Measurements from ENCODE around the gene TRIM41. TPM values are rescaled to one million over a fixed set of nuclear protein-coding genes. Genes with fewer than 3 reads are reported as not detected.

The TRIM41 gene
- total and polyA plus RNA-seq, 2 experiments from 2014 or later = 6.2 to 8.7 TPM

- peaks cover 59% of the 10 kb centered on the region for H3K27me3 Mint-ChIP-seq (ENCODE audit: insufficient read depth, low read depth, poor library complexity)
- Histone ChIP-seq H3K4me1 (ENCODE audit: insufficient read depth) (no peaks in the 10 kb centered on the region; the same call in 1 of the 2 replicates), H3K79me2 (replicated peaks; ENCODE audit: insufficient read depth) (no peaks in the 10 kb centered on the region), H3K4me3 (peak overlapping the region; percentile 80), H4K20me1 (replicated peaks; ENCODE audit: insufficient read depth) (no peaks in the 10 kb centered on the region; the same call in 1 of the 2 replicates), H3K27ac (ENCODE audit: low read depth) (no peak overlapping the region), H3K36me3 (ENCODE audit: insufficient read depth) (no peaks in the 10 kb centered on the region), H3K9me2 (ENCODE audit: insufficient read depth) (no peaks in the 10 kb centered on the region), H3F3A (replicated peaks; ENCODE audit: low read depth) (peaks cover 3% of the 10 kb centered on the region), H3K4me2 (peak overlapping the region; percentile 80), H2AFZ (peak overlapping the region; percentile 98), H3K27me3 (ENCODE audit: insufficient read depth) (peaks cover 52% of the 10 kb centered on the region)
- H3K36me3 Mint-ChIP-seq (ENCODE audit: low read depth) = peaks cover 15% of the 10 kb centered on the region; the same call in 1 of the 3 replicates
- peak; percentile 59 for DNase-seq (ENCODE audit: low spot score)
- no peak overlapping the region for H3K27ac Mint-ChIP-seq
- peak overlapping the region; percentile 89 for H3K4me3 Mint-ChIP-seq
- TF ChIP-seq NANOG (IDR thresholded peaks at IDR 0.05; ENCODE audit: borderline replicate concordance) = no peak
- no peak for TF ChIP-seq CREB1 (CRISPR knock-in tag; IDR thresholded peaks at IDR 0.05; ENCODE audit: low read depth)
- TF ChIP-seq, protein P1, sequence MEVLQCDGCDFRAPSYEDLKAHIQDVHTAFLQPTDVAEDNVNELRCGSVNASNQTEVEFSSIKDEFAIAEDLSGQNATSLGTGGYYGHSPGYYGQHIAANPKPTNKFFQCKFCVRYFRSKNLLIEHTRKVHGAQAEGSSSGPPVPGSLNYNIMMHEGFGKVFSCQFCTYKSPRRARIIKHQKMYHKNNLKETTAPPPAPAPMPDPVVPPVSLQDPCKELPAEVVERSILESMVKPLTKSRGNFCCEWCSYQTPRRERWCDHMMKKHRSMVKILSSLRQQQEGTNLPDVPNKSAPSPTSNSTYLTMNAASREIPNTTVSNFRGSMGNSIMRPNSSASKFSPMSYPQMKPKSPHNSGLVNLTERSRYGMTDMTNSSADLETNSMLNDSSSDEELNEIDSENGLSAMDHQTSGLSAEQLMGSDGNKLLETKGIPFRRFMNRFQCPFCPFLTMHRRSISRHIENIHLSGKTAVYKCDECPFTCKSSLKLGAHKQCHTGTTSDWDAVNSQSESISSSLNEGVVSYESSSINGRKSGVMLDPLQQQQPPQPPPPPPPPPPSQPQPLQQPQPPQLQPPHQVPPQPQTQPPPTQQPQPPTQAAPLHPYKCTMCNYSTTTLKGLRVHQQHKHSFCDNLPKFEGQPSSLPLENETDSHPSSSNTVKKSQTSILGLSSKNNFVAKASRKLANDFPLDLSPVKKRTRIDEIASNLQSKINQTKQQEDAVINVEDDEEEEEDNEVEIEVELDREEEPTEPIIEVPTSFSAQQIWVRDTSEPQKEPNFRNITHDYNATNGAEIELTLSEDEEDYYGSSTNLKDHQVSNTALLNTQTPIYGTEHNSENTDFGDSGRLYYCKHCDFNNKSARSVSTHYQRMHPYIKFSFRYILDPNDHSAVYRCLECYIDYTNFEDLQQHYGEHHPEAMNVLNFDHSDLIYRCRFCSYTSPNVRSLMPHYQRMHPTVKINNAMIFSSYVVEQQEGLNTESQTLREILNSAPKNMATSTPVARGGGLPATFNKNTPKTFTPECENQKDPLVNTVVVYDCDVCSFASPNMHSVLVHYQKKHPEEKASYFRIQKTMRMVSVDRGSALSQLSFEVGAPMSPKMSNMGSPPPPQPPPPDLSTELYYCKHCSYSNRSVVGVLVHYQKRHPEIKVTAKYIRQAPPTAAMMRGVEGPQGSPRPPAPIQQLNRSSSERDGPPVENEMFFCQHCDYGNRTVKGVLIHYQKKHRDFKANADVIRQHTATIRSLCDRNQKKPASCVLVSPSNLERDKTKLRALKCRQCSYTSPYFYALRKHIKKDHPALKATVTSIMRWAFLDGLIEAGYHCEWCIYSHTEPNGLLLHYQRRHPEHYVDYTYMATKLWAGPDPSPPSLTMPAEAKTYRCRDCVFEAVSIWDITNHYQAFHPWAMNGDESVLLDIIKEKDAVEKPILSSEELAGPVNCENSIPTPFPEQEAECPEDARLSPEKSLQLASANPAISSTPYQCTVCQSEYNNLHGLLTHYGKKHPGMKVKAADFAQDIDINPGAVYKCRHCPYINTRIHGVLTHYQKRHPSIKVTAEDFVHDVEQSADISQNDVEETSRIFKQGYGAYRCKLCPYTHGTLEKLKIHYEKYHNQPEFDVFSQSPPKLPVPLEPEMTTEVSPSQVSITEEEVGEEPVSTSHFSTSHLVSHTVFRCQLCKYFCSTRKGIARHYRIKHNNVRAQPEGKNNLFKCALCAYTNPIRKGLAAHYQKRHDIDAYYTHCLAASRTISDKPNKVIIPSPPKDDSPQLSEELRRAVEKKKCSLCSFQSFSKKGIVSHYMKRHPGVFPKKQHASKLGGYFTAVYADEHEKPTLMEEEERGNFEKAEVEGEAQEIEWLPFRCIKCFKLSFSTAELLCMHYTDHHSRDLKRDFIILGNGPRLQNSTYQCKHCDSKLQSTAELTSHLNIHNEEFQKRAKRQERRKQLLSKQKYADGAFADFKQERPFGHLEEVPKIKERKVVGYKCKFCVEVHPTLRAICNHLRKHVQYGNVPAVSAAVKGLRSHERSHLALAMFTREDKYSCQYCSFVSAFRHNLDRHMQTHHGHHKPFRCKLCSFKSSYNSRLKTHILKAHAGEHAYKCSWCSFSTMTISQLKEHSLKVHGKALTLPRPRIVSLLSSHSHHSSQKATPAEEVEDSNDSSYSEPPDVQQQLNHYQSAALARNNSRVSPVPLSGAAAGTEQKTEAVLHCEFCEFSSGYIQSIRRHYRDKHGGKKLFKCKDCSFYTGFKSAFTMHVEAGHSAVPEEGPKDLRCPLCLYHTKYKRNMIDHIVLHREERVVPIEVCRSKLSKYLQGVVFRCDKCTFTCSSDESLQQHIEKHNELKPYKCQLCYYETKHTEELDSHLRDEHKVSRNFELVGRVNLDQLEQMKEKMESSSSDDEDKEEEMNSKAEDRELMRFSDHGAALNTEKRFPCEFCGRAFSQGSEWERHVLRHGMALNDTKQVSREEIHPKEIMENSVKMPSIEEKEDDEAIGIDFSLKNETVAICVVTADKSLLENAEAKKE (CRISPR knock-in tag; IDR thresholded peaks at IDR 0.05) = no peak
- TF ChIP-seq STAT1 (IDR thresholded peaks at IDR 0.05; ENCODE audit: unreplicated experiment) = no peak
- peak; percentile 80 for TF ChIP-seq EZH2 (IDR thresholded peaks at IDR 0.05; ENCODE audit: low read depth, unreplicated experiment)
- TF ChIP-seq ZNF114 (CRISPR knock-in tag; IDR thresholded peaks at IDR 0.05) = no peak
- TF ChIP-seq, protein P2, sequence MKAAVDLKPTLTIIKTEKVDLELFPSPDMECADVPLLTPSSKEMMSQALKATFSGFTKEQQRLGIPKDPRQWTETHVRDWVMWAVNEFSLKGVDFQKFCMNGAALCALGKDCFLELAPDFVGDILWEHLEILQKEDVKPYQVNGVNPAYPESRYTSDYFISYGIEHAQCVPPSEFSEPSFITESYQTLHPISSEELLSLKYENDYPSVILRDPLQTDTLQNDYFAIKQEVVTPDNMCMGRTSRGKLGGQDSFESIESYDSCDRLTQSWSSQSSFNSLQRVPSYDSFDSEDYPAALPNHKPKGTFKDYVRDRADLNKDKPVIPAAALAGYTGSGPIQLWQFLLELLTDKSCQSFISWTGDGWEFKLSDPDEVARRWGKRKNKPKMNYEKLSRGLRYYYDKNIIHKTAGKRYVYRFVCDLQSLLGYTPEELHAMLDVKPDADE (IDR thresholded peaks at IDR 0.05) = no peak
- peak; percentile 10 to 37; a peak in 2 of 4 replicates for TF ChIP-seq CTCF (conservative IDR thresholded peaks at IDR 0.05; ENCODE audit: low read depth in 2 of 2)
- no peak for TF ChIP-seq REST (IDR thresholded peaks at IDR 0.05; ENCODE audit: unreplicated experiment)
- peak; percentile 66 for TF ChIP-seq EZH2phosphoT487 (IDR thresholded peaks at IDR 0.05; ENCODE audit: unreplicated experiment)
- no peak for TF ChIP-seq JUNB (IDR thresholded peaks at IDR 0.05; ENCODE audit: unreplicated experiment)
- TF ChIP-seq POLR2AphosphoS5 (IDR thresholded peaks at IDR 0.05; ENCODE audit: low read depth) = no peak
- no peak for TF ChIP-seq ZNF331 (CRISPR knock-in tag; IDR thresholded peaks at IDR 0.05; ENCODE audit: low read depth)
- peaks cover 22% of the 10 kb centered on the region for H3K9me3 Mint-ChIP-seq
- peaks cover 6% of the 10 kb centered on the region for H3K4me1 Mint-ChIP-seq
- ATAC-seq = peak; percentile 2
Measured at GRCh38 chr5:181190711-181191525, 32.2 kb upstream of the TRIM41 start.

All from GM23338 (cell line).